Measurements from ENCODE around the gene SNX32. TPM values are rescaled to one million over a fixed set of nuclear protein-coding genes. Genes with fewer than 3 reads are reported as not detected.

SNX32 gene
- total and polyA plus RNA-seq, 2 of the 13 experiments (the other 11 are each of a cell fraction or from before 2014, with no cell fraction given): 0.09 to 0.34 TPM

GRCh38 chr11:65869643-65870306 is 36.0 kb downstream of the SNX32 start (continued):
- TF ChIP-seq ZNF512 (CRISPR knock-in tag; IDR thresholded peaks at IDR 0.05) (no peak), ZNF704 (CRISPR knock-in tag; IDR thresholded peaks at IDR 0.05; ENCODE audit: borderline replicate concordance) (no peak), MXI1 (IDR thresholded peaks at IDR 0.05; ENCODE audit: borderline replicate concordance, low read depth, low read length) (no peak), CC2D1A (CRISPR knock-in tag; IDR thresholded peaks at IDR 0.05) (no peak), ZNF766 (CRISPR knock-in tag; IDR thresholded peaks at IDR 0.05; ENCODE audit: borderline replicate concordance) (no peak), AKNA (CRISPR knock-in tag; IDR thresholded peaks at IDR 0.05; ENCODE audit: borderline replicate concordance) (no peak), PHF5A (CRISPR knock-in tag; IDR thresholded peaks at IDR 0.05; ENCODE audit: low read depth, unreplicated experiment) (no peak), ZZZ3 (CRISPR knock-in tag; IDR thresholded peaks at IDR 0.05; ENCODE audit: borderline replicate concordance) (no peak), ZNF343 (CRISPR knock-in tag; IDR thresholded peaks at IDR 0.05) (no peak), ZNF687 (CRISPR knock-in tag; IDR thresholded peaks at IDR 0.05) (peak; percentile 31), SRSF4 (IDR thresholded peaks at IDR 0.05; ENCODE audit: low read depth, low read length, poor library complexity, severe bottlenecking) (no peak), ZFP37 (CRISPR knock-in tag; IDR thresholded peaks at IDR 0.05; ENCODE audit: borderline replicate concordance) (no peak), ZNF350 (CRISPR knock-in tag; IDR thresholded peaks at IDR 0.05; ENCODE audit: borderline replicate concordance, low read depth) (no peak), POLR2A (IDR thresholded peaks at IDR 0.05; ENCODE audit: insufficient read depth in 1 of 2, low read depth in 2 of 2, low read length in 2 of 2) (peak in 1 of 2 experiments; percentile 37; a peak in 1 of 4 replicates), E2F5 (CRISPR knock-in tag; conservative IDR thresholded peaks at IDR 0.05) (no peak), GABPB1 (CRISPR knock-in tag; IDR thresholded peaks at IDR 0.05) (no peak)
